Measurements from ENCODE around the gene CNTN4. TPM values are rescaled to one million over a fixed set of nuclear protein-coding genes. Genes with fewer than 3 reads are reported as not detected.

The CNTN4 gene
- total RNA-seq, 1 donor from 2014 or later, result 48.3 TPM

DNA sequence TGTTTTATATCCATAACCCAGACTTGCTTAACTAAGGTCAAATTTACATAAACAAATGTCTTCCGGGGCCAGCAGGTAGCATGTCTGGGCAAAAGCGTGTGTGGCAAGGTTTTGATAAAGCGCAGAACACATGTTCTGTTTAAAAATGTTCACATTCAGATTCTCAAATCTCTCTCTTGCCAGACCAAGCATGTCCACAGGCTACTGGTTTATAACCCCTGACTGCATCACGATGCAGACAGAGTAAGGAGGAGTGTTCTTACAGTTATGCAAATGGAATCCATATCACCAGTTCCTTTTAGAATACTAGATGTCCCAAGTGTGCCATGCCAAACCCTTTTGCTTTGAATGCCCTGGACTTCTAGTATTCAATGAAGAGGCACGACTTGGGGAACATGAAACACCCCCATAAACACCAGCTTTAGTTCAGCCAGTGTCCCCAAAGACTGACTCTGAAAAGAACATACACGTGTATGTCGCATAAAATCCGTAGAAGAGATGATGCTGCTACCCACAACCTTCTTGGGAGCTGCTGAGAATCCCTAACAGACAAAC lies 412.0 kb downstream of the CNTN4 start:
- H3K27ac Mint-ChIP-seq (ENCODE audit: unreplicated experiment), result no peak overlapping the region
- TF ChIP-seq, protein P1, sequence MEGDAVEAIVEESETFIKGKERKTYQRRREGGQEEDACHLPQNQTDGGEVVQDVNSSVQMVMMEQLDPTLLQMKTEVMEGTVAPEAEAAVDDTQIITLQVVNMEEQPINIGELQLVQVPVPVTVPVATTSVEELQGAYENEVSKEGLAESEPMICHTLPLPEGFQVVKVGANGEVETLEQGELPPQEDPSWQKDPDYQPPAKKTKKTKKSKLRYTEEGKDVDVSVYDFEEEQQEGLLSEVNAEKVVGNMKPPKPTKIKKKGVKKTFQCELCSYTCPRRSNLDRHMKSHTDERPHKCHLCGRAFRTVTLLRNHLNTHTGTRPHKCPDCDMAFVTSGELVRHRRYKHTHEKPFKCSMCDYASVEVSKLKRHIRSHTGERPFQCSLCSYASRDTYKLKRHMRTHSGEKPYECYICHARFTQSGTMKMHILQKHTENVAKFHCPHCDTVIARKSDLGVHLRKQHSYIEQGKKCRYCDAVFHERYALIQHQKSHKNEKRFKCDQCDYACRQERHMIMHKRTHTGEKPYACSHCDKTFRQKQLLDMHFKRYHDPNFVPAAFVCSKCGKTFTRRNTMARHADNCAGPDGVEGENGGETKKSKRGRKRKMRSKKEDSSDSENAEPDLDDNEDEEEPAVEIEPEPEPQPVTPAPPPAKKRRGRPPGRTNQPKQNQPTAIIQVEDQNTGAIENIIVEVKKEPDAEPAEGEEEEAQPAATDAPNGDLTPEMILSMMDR (IDR thresholded peaks at IDR 0.05), result no peak
- H3K27me3 Mint-ChIP-seq (ENCODE audit: unreplicated experiment), result no peaks in the 10 kb centered on the region
- H3K9me3 Mint-ChIP-seq (ENCODE audit: unreplicated experiment), result peaks cover 9% of the 10 kb centered on the region
- no peaks in the 10 kb centered on the region for H3K4me1 Mint-ChIP-seq (ENCODE audit: unreplicated experiment)
- no peak overlapping the region for H3K4me3 Mint-ChIP-seq (ENCODE audit: unreplicated experiment)
- DNase-seq (ENCODE audit: extremely low spot score, unreplicated experiment), result no peak
- H3K36me3 Mint-ChIP-seq (ENCODE audit: unreplicated experiment), result no peaks in the 10 kb centered on the region

DNA sequence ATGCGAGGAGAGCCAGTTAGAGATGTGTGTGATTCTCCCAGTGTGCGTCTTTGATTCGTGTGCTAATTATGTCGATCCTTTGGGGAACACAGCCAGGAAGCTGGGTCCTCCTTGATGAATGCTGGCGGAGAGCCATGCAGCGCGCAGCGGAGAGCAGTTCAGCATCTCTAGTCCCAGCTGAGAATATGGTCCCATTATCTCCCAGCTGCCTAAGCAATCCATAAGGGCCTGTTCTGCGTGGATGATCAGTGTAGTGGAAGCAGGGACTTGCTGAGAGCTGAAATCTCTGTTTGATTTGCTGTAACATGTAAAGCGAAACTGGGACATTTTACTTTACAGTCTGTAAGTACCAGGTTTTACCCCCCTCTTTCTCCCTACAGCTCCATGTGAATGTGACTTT lies 412.7 kb downstream of the CNTN4 start:
- Mint-ChIP-seq H3K4me3 (ENCODE audit: unreplicated experiment) (no peak overlapping the region), H3K9me3 (ENCODE audit: unreplicated experiment) (peaks cover 9% of the 10 kb centered on the region), H3K27ac (ENCODE audit: unreplicated experiment) (no peak overlapping the region), H3K36me3 (ENCODE audit: unreplicated experiment) (no peaks in the 10 kb centered on the region), H3K4me1 (ENCODE audit: unreplicated experiment) (no peaks in the 10 kb centered on the region), H3K27me3 (ENCODE audit: unreplicated experiment) (no peaks in the 10 kb centered on the region)
- DNase-seq (ENCODE audit: extremely low spot score, unreplicated experiment), result no peak
- TF ChIP-seq, protein P1 (IDR thresholded peaks at IDR 0.05), result no peak

DNA sequence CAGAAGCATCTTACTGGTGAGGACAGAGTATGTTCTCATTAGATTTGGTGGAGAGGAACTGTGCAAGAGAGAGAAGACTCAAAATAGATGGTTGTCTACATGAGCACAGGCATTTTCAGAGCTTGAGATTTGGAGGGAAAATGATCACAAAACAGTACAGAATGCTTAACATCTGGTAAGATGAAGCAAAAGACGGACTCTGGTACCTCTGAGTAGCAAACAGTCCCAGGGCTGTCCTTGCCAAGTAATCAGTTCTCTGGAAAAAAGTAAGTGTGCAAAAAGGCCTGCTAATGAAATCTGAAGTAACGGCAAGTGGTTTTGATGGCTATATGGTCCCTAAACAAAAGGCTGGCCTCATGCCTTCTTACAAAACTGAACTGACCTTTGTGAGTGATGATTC lies 414.2 kb downstream of the CNTN4 start:
- no peak overlapping the region for H3K4me3 Mint-ChIP-seq (ENCODE audit: unreplicated experiment)

DNA sequence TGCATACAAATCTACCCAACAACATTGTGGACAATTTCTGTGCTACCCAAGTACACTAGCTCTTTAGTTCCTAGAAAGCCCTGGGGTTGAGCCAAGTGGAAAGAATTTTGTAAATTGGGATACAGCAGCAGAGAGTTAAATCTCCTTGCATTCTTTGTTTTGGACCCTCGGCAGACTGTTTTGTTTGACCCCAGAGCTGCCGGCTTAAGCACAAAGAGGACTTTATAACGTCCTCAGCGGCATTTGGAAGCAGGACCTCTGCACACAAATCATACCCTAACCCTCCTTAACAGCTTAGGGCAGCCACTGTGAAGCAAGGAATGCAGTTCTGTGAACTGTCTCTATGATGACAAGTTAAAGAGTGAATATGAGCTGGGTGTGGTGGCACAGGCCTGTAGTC lies 415.3 kb downstream of the CNTN4 start:
- H3K27ac Mint-ChIP-seq (ENCODE audit: unreplicated experiment), result no peak overlapping the region
- TF ChIP-seq, protein P1 (IDR thresholded peaks at IDR 0.05), result no peak
- no peaks in the 10 kb centered on the region for H3K4me1 Mint-ChIP-seq (ENCODE audit: unreplicated experiment)
- H3K27me3 Mint-ChIP-seq (ENCODE audit: unreplicated experiment), result no peaks in the 10 kb centered on the region
- peaks cover 13% of the 10 kb centered on the region for H3K9me3 Mint-ChIP-seq (ENCODE audit: unreplicated experiment)
- no peaks in the 10 kb centered on the region for H3K36me3 Mint-ChIP-seq (ENCODE audit: unreplicated experiment)
- H3K4me3 Mint-ChIP-seq (ENCODE audit: unreplicated experiment), result no peak overlapping the region
- no peak for DNase-seq (ENCODE audit: extremely low spot score, unreplicated experiment)

More for the DNA sequence above, 414.2 kb downstream of the CNTN4 start:
- Mint-ChIP-seq H3K4me1 (ENCODE audit: unreplicated experiment) (no peaks in the 10 kb centered on the region), H3K36me3 (ENCODE audit: unreplicated experiment) (no peaks in the 10 kb centered on the region), H3K9me3 (ENCODE audit: unreplicated experiment) (peaks cover 9% of the 10 kb centered on the region), H3K27me3 (ENCODE audit: unreplicated experiment) (no peaks in the 10 kb centered on the region), H3K27ac (ENCODE audit: unreplicated experiment) (no peak overlapping the region)
- DNase-seq (ENCODE audit: extremely low spot score, unreplicated experiment), result no peak
- TF ChIP-seq, protein P1 (IDR thresholded peaks at IDR 0.05), result no peak

DNA sequence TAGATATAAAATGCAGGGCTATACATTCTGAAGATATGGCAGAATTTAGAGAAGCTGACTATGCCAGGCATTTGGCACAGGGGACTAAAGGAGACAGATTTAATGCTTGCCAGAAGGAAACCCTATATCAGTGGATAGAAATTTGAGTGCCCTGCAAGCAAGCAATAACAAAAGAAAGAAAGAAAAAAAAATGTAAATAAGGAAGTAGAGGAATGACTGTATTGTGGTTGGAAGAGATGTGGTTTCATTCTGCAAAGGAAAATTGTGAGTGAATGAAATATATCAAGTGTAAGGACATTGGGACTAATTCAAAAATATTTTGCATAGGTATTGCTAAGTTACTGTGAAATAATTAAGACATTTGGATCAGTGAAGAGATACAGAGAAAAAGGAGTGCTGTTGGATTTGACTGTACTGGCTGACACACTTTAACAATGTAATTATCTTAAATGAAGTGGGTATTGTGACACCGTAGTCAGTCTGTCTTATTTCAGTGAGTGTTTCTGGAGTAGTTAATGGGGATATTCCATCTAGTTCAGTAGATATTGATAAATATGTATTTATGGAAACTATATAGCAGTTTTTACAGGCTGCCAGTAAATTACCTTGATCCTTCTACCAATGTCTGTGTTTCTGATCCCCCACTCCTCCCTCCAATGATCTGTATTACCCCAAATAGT lies 418.2 kb downstream of the CNTN4 start:
- H3K4me3 Mint-ChIP-seq (ENCODE audit: unreplicated experiment), result no peak overlapping the region
- H3K9me3 Mint-ChIP-seq (ENCODE audit: unreplicated experiment), result peaks cover 9% of the 10 kb centered on the region
- H3K27ac Mint-ChIP-seq (ENCODE audit: unreplicated experiment), result no peak overlapping the region
- no peak for DNase-seq (ENCODE audit: extremely low spot score, unreplicated experiment)
- no peaks in the 10 kb centered on the region for H3K36me3 Mint-ChIP-seq (ENCODE audit: unreplicated experiment)
- H3K4me1 Mint-ChIP-seq (ENCODE audit: unreplicated experiment), result no peaks in the 10 kb centered on the region
- no peaks in the 10 kb centered on the region for H3K27me3 Mint-ChIP-seq (ENCODE audit: unreplicated experiment)
- TF ChIP-seq, protein P1 (IDR thresholded peaks at IDR 0.05), result no peak

Data from osteocyte (in vitro differentiated cells).